ENCODE measurements around the gene RNASEH2A. TPM values are rescaled to one million over a fixed set of nuclear protein-coding genes. Genes with fewer than 3 reads are reported as not detected.
A peak's percentile ranks its signal among the peaks of the same experiment; 100 is the strongest.
"Not testable (repeated sequence)": the region's sequence is repeated elsewhere in the genome, so short reads cannot be mapped to it uniquely, and the experiment has no call there.

RNASEH2A gene
- total RNA-seq, 2 experiments from 2014 or later = 1.5 to 2.7 TPM

DNA sequence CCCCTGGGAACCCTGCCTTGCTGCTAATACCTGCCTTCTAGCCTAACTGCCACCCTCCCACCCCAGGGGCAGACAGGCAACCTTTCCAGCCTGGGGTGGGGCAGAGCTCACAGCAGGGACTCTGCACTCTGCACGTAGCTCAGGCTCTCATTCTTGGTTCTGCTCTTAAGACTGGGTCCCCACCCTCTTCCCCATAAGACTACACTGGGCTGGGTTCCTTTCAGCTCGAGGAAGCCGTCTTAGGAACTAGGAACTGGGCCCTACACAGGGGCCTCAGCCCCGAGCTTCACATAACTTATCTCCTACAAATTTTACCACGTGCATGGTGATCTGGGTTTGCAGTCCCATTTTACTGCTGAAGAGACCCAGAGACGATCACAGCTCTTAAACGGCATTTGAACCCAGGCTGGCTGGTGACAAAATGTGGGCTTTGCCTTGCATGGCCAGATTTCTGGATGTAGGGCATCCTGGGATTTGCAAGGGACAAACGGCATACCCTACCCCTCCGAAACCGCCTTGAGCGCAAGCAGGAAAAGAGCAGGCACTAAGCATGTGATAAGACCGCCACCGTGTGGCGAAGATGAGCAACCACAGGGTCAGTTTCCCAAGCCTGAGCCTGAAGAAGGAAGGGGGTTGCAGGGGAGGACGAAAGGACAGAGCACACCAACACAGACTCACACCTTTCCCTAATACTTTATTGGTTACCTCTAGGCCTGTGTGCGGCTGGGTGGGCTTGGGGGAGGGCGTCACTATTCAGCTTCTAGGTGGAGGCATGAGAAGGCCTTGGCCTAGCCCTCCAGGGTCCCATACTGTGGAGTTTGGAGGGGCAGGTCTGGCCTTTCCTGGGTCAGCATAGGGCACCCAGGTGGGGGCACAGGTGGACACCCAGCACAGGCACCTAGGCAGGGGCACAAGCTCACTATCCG, 10.0 kb upstream of the RNASEH2A start:
- peak; percentile 7 for ATAC-seq (ENCODE audit: poor library complexity)
- TF ChIP-seq, protein P1, sequence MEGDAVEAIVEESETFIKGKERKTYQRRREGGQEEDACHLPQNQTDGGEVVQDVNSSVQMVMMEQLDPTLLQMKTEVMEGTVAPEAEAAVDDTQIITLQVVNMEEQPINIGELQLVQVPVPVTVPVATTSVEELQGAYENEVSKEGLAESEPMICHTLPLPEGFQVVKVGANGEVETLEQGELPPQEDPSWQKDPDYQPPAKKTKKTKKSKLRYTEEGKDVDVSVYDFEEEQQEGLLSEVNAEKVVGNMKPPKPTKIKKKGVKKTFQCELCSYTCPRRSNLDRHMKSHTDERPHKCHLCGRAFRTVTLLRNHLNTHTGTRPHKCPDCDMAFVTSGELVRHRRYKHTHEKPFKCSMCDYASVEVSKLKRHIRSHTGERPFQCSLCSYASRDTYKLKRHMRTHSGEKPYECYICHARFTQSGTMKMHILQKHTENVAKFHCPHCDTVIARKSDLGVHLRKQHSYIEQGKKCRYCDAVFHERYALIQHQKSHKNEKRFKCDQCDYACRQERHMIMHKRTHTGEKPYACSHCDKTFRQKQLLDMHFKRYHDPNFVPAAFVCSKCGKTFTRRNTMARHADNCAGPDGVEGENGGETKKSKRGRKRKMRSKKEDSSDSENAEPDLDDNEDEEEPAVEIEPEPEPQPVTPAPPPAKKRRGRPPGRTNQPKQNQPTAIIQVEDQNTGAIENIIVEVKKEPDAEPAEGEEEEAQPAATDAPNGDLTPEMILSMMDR (IDR thresholded peaks at IDR 0.05) = peak; percentile 94
- peak overlapping the region; percentile 37 for H3K4me3 ChIP-seq (ENCODE audit: low read length)

DNA sequence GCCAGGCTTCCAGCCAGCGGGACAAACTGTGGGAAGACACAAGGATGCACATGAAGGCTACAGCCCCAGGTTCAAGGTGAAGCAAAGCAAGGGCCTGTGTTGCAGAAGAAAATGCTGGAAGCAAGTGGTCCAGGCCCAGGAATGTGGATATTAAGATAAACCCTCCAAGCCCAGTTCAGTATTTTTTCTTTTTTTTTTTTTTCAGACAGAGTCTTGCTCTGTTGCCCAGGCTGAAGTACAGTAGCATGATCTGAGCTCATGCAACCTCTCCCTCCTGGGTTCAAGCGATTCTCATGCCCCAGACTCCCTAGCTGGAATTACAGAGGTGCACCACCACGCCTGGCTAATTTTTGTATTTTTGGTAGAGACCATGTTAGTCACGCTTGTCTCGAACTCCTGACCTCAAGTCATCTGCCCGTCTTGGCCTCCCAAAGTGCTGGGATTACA, 9.2 kb upstream of the RNASEH2A start:
- DNase-seq = peak in 1 of 14 experiments; percentile 32
- no peak overlapping the region for H3K4me3 Mint-ChIP-seq
- Histone ChIP-seq H3K4me3 (ENCODE audit: low read length) (no peak overlapping the region), H3K9me3 (ENCODE audit: control insufficient read depth in 1 of 2, insufficient read depth in 1 of 2, low read length in 2 of 2) (no peaks in the 10 kb centered on the region), H3K36me3 (ENCODE audit: insufficient read depth, low read length) (peaks cover 28% of the 10 kb centered on the region), H3K27me3 (ENCODE audit: control insufficient read depth in 1 of 2, insufficient read depth in 2 of 2, low read length in 2 of 2) (no peaks in the 10 kb centered on the region), H3K27ac (ENCODE audit: low read depth in 1 of 2, low read length in 2 of 2) (no peak overlapping the region), H3K4me1 (ENCODE audit: insufficient read depth, low read length) (peaks cover 56% of the 10 kb centered on the region)
- H3K36me3 Mint-ChIP-seq (ENCODE audit: low read depth) = peaks cover 40% of the 10 kb centered on the region
- TF ChIP-seq, protein P1 (IDR thresholded peaks at IDR 0.05) = no peak
- no peaks in the 10 kb centered on the region for H3K9me3 Mint-ChIP-seq
- intact Hi-C loops (cut with DNase I, micrococcal nuclease) = loop anchor here (2.0 to 5.0 kb wide), 2 partner anchors 80 to 120 kb away; no protein-coding TSS in a partner anchor
- no peak overlapping the region for H3K27ac Mint-ChIP-seq
- no peak for ATAC-seq (ENCODE audit: poor library complexity)
- ChIA-PET CTCF (interaction anchor here (1.5 to 9.4 kb wide), 7 partner anchors 9 to 64 kb away, joined by 6 to 178 read pairs (median 14); partner anchors contain the start of genes HOOK2 and RNASEH2A), POLR2A (interaction anchor here (1.6 to 8.3 kb wide), 2 partner anchors 9 to 21 kb away, joined by 4 to 301 read pairs; partner anchors contain the start of genes HOOK2 and RNASEH2A)
- peaks cover 9% of the 10 kb centered on the region for H3K27me3 Mint-ChIP-seq
- peaks cover 38% of the 10 kb centered on the region for H3K4me1 Mint-ChIP-seq (ENCODE audit: low read depth)

More for the DNA sequence above, 10.0 kb upstream of the RNASEH2A start:
- peaks cover 52% of the 10 kb centered on the region for H3K4me1 ChIP-seq (ENCODE audit: insufficient read depth, low read length)
- no peaks in the 10 kb centered on the region for H3K9me3 ChIP-seq (ENCODE audit: control insufficient read depth in 1 of 2, insufficient read depth in 1 of 2, low read length in 2 of 2)
- no peaks in the 10 kb centered on the region for H3K27me3 ChIP-seq (ENCODE audit: control insufficient read depth in 1 of 2, insufficient read depth in 2 of 2, low read length in 2 of 2)
- Mint-ChIP-seq H3K36me3 (ENCODE audit: low read depth) (peaks cover 44% of the 10 kb centered on the region), H3K27ac (peak overlapping the region; percentile 82), H3K4me1 (ENCODE audit: low read depth) (peaks cover 36% of the 10 kb centered on the region), H3K9me3 (no peaks in the 10 kb centered on the region), H3K4me3 (peak overlapping the region; percentile 82), H3K27me3 (peaks cover 10% of the 10 kb centered on the region)
- peaks cover 28% of the 10 kb centered on the region for H3K36me3 ChIP-seq (ENCODE audit: insufficient read depth, low read length)
- POLR2A ChIA-PET = interaction anchor here (0.8 to 8.3 kb wide), 10 partner anchors 9 to 95 kb away, joined by 3 to 348 read pairs (median 4); partner anchors contain the start of genes GCDH, HOOK2 and RNASEH2A
- intact Hi-C loops (cut with DNase I, micrococcal nuclease) = loop anchor here (1.0 to 5.0 kb wide), 7 partner anchors 10 to 119 kb away; partner anchors contain the start of gene RNASEH2A (in 1 of the 2)
- CTCF ChIA-PET = interaction anchor here (0.7 to 9.4 kb wide), 16 partner anchors 9 to 80 kb away, joined by 3 to 178 read pairs (median 6); partner anchors contain the start of genes HOOK2 and RNASEH2A
- peak overlapping the region; percentile 54 to 55 for H3K27ac ChIP-seq (ENCODE audit: low read depth in 1 of 2, low read length in 2 of 2)
- peak in 13 of 14 experiments; percentile 65 to 90 (median 70) for DNase-seq

DNA sequence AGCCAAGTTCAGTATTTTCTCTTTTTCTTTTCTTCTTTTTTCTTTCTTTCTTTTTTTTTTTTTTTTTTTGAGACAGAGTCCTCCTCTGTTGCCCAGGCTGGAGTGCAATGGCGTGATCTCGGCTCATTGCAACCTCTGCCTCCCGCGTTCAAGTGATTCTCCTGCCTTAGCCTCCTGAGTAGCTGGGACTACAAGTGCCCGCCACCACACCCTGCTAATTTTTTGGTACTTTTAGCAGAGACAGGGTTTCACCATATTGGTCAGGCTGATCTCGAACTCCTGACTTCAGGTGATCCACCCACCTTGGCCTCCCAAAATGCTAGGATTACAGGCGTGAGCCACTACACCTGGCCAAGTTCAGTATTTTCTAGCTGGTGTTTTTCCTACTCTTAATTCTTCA, 8.8 kb upstream of the RNASEH2A start:
- peaks cover 58% of the 10 kb centered on the region for H3K4me1 ChIP-seq (ENCODE audit: insufficient read depth, low read length)
- POLR2A ChIA-PET = interaction anchor here (1.6 to 8.3 kb wide), 2 partner anchors 9 to 22 kb away, joined by 4 to 301 read pairs; partner anchors contain the start of genes HOOK2 and RNASEH2A
- not testable (repeated sequence) for H3K4me3 Mint-ChIP-seq

More for the DNA sequence above, 8.8 kb upstream of the RNASEH2A start:
- H3K27me3 ChIP-seq (ENCODE audit: control insufficient read depth in 1 of 2, insufficient read depth in 2 of 2, low read length in 2 of 2); H3K27me3 Mint-ChIP-seq; ATAC-seq (ENCODE audit: poor library complexity); H3K4me3 ChIP-seq (ENCODE audit: low read length); H3K9me3 ChIP-seq (ENCODE audit: control insufficient read depth in 1 of 2, insufficient read depth in 1 of 2, low read length in 2 of 2); H3K9me3 Mint-ChIP-seq; H3K27ac ChIP-seq (ENCODE audit: low read depth in 1 of 2, low read length in 2 of 2); DNase-seq; H3K27ac Mint-ChIP-seq: not testable (repeated sequence)
- peaks cover 43% of the 10 kb centered on the region for H3K4me1 Mint-ChIP-seq (ENCODE audit: low read depth)
- intact Hi-C loops (cut with DNase I, micrococcal nuclease) = loop anchor here (2.0 to 5.0 kb wide), 2 partner anchors 81 to 120 kb away; no protein-coding TSS in a partner anchor
- H3K36me3 Mint-ChIP-seq (ENCODE audit: low read depth) = peaks cover 37% of the 10 kb centered on the region
- CTCF ChIA-PET = interaction anchor here (0.7 to 9.4 kb wide), 8 partner anchors 15 to 81 kb away, joined by 3 to 178 read pairs (median 12); partner anchors contain the start of gene HOOK2
- peaks cover 26% of the 10 kb centered on the region for H3K36me3 ChIP-seq (ENCODE audit: insufficient read depth, low read length)

Measured in CD4-positive, alpha-beta T cell (primary cell).